Stimulated activated CD8-positive, alpha-beta memory T cell treated with anti-CD3 and anti-CD28 coated beads, Interleukin-15, amount 100 ng/mL, for 1 hour (primary cell): ENCODE data around the gene CABLES1.

Experiments
- DNase-seq: peaks from one replicate; pipeline ENCODE4 v3.0.0-alpha.2; 2020; ENCODE audit warnings: low read depth

The CABLES1 gene

GRCh38 chr18:23194155-23194996 lies 59.1 kb downstream of the CABLES1 start:
- DNase-seq = no peak

DNA sequence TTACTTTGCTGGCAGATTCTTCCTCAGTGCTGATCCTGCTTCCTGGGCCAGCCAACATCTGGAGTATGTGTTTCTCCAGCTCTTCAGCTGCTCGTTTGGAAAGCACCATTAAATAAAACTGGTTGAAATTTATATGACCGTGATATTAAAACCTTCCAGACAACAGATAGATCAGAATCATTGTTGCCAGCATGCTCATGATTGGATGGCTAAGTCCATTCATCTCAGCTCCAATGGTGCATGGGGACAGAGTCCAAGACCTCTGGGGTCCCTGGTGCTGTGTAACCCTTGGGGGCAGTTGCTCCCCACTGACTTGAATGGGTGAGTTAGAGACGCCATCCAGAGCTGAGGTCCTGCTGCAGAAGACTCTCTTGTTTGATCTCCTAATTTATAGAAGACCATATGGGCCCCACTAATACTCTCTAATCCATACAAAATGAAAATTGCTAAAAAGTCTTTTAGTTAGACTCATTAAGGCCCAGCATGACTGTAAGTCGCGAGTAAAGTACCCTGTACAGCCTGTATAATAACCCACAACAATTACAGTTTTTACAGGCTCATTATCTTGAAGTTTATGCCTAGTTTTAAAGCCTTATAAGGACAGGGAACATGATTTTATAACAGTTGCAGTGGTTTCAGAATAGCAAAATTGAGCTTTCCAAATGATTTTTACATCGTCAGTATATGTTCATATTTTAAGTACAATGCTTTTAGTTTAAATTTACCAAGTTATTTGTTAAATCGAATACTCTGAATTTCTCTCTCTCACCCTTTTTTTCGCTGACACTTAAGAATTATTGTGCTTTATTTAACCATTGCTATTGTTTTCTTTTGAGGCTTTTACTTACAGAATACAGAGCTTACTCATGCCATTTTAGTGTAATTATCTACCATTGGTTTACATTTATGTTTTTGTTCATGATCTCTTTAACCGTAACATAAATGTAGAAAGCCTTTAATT lies 60.0 kb downstream of the CABLES1 start:
- DNase-seq = no peak

DNA sequence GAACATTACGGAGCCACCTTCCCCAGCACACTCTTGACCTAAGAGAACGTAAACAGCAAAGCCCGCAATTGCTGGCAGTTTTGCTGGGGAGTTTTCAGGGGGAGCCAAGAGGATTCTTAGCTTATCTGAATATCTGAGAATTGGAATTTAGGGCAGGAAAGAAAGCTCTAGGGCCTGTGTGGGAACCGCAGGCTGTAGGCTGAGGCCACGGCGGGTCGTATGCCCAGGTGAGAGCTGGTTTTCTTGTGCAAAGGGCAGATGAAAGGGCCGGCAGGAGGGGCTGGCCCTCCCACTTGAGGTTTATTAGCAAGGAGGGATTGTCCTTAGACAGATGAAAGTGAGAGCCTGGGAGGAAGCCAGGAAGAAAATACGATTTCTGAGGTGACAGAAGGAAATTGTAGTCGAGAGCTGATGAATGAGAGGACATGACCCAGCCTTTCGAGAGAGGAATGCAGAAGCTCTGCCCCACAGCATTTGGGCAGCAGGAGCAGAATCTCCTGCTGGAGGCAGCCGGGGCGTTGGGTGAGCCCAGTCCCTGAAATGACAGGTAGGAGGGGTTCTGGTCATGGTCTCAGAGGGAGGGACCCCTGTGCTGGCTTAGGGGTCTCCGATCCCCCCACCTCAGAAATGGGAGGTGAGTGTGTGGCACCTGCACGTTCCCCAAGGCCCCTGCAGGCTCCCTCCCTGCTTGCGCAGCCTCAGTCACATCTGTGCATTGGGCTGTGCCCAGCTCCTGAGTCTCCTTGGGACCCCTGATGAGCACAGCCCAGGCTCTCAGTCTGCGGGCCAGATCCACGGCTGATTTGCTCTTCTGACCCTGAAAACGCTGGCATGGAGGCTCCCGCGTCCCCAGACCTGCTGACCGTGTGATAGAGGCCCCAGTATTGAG lies 61.1 kb downstream of the CABLES1 start:
- DNase-seq = no peak

GRCh38 chr18:23198217-23198845 lies 63.0 kb downstream of the CABLES1 start:
- DNase-seq = no peak

DNA sequence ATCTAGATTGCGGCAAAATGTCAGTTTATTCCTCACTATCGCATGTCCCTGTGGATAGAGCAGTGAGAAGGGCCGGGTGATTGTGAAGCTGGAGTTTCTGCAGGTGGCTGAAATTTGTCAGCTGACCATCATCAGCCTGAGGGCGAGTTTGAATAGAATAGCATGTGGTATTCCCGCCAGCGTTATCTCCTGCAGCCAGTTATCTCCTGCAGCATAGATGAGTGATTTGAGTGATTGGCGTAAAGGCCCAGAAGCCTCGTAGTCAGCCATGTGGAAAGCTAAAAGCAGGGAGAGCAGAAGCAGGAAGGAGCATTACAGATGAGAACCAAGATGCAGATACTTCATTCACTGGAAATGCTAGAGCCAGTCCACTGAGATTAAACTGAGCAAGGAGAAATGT lies 65.5 kb downstream of the CABLES1 start:
- DNase-seq = no peak

DNA sequence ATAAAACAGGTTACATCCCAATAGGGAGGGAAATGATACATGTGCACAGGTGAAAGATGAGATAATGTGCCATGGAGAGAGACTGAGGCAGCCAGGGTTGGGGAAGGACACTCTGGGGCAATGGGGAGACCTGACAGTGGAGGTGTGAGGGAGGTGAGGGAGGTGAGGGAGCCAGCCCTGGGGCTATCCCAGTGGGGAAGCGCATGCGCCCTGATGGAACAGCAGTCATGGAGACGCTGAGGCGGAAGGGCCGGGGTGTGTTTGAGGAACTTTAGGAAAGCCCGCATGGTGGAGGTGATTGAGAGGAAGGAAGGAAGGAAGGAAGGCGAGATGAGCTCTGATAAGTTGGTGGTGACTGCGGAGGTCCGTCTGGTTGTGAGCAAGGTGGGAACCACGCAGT lies 66.5 kb downstream of the CABLES1 start:
- no peak for DNase-seq

DNA sequence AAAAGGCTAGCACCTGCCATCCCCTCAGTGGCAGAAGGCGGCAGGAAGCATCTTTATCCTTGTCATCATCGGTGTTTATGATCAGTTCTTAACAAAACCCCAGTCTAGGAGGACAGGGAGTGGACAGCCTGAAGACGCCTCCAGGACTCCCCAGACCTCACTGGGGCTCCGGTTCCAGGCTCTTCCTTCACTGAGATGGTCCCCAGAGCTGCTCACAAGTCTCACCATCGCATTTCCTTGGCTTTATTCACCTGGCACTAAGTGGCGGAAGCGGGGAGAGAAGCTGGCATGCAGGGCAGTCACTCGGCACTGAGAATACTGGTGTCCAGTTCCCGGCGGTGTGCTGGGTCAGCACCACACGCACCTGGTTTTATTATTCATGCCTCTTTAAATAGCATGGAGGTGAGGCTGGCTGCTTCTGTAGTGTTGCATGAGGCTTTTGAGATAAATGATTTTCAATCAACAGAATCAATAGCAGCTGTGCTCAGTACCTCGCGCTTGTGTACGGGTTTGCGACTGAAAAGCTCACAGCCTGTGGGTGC lies 68.7 kb downstream of the CABLES1 start:
- DNase-seq = no peak

DNA sequence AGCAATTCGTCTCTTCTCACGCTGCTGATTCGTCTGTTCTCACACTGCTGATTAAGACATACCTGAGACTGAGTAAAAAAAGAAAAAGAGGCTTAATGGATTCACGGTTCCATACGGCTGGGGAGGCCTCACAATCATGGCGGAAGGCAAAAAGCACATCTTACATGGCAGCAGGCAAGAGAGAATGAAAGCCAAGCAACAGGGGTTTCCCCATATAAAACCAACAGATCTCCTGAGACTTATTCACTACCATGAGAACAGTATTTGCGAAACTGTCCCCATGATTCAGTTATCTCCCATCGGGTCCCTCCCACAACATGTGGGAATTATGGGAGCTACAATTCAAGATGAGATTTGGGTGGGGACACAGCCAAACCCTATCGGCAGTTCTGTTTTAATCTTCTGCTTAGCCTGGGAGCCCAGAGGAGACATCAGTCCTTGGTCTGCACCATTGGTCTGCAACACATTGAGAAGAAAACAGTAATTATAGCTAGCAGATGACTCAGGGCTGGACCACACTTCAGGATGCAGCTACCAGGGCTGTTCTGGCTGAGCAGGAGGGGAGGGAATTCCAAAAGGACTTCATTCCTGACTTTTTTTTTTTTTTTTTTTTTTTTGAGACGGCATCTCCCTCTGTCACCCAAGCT lies 69.4 kb downstream of the CABLES1 start:
- DNase-seq = no peak

DNA sequence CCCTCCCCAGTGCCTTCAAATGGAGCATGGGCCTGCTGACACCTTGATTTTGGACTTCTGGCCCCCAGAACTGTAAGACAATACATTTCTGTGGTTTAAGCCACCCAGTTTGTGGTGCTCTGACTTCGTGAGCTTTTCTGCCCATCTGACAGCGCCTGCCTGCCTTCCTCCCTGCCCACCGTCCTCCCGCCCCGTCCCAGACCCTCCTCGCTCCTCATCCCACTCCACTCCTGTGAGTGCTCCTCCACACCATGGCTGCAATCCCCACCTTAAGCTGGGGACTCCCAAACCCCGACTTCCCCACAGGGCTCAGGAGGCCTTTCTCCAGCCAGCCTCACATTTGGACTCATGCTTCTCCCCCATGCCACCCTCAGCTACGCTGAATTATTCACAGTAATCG lies 70.7 kb downstream of the CABLES1 start:
- DNase-seq = no peak

DNA sequence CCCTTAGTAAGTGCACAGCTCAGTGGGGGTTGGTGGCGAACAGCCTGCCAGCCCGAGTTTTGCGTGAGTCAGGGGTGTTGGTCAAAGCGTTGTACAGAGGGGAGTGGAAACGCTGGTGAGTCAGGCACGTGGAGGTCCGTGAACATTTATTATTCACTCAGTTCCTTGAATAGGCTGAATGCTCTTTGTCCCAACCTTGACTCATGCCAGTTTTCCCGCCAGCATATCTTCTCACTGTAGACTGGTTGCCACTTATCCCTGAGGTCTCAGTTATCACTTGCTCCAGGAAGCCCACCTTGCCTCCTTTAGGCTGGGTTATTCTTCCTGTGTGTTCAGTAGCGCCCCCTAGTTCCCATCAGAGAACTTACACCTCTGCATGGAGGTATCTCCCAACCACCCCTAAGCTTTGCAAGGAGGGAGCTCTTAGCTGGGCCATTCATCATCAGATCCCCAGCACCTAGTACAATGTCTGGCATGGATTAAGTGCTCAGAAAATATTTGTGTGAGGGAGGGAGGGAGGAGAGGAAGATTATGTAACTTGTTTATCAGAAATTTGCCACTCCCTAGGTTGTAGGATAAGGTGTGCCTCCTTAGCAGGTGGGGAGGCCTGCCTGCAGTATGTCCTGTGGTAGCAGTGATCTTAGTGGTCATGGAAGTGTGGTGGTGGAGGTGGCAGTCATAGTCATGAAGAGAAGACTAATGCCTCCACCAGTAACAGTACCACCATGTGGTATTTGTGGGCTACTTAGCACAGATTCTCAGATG lies 72.1 kb downstream of the CABLES1 start:
- DNase-seq = no peak

- DNase-seq = no peak
Observed at GRCh38 chr18:23207994-23208393, 72.7 kb downstream of the CABLES1 start.

- DNase-seq = no peak
Observed at GRCh38 chr18:23208600-23208999, 73.3 kb downstream of the CABLES1 start.

DNA sequence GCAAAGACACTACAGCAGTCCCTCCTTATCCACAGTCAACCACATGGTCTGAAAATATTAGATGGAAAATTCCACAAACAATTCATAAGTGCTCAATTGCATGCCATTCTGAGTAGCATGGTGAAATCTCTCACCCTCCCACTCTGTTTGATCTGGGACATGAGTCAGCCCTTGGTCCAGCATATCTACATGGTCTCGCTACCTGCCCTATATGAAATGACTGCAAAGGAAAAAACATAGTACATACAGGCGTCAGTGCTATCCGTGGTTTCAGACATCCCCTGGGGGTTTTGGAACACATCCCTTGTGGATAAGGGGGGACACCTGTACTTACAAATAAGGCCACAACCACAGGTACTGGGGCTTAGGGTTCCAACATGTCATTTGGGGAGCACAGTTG lies 73.7 kb downstream of the CABLES1 start:
- DNase-seq = no peak

DNA sequence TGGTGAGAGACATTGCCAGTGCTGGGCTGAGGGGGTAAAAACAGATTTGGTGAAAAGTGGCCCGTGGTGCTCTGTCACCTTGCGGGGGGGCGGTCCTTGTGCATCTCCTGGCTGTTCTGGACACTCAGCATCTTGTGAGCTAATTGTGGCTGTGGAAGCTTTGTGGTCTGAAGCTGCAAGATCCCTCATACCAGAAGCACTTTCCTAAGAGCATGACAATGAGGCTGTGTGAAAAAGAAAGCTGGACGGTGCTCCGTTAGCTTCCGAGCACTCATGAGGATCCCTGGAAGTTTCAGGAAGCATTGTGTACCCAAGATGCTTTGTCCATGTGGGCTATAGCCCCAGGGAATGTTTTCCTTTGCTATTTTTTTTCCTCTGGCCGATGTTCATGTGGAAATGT lies 74.5 kb downstream of the CABLES1 start:
- DNase-seq = no peak

DNA sequence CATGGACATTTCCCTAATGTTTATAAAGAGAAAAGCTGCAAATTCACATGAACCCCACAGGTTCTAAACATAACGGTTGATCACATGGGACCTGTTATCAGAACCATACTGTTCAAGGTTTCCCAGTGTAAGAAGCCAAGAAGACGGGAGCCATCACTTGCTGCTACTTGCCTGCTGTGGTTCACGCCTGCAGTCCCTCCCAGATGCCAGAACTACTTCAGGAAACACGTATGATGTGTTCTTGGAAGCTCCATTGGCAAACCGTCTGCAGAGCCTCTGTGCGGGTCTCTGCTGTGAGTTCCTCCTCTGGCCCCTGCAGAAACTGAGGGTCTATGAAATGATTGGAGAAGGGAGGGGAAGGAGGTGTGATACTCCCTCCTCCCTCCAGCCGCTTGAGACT lies 75.2 kb downstream of the CABLES1 start:
- DNase-seq = no peak

GRCh38 chr18:23211146-23211545 lies 75.9 kb downstream of the CABLES1 start:
- no peak for DNase-seq

DNA sequence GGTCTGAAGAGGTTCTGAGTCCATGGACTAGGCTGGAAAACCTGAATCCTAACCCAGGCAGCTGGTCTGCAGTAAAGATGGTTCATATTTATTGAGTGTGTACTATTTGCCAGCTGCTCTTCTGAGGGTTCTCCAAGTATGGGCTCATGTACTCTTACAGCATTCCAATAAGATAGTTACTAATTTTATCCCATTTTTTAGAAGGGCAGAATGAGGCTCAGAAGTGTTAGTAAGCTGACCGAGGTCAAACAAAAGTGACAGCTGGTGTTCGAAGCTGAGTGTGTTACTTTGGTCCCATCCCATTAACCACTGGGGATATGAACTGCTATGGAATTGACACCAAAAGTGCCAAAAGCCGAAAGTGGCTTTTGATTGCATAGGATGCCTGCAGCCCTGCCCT lies 76.9 kb downstream of the CABLES1 start:
- no peak for DNase-seq

- DNase-seq = no peak
Observed at GRCh38 chr18:23213200-23213599, 77.9 kb downstream of the CABLES1 start.

DNA sequence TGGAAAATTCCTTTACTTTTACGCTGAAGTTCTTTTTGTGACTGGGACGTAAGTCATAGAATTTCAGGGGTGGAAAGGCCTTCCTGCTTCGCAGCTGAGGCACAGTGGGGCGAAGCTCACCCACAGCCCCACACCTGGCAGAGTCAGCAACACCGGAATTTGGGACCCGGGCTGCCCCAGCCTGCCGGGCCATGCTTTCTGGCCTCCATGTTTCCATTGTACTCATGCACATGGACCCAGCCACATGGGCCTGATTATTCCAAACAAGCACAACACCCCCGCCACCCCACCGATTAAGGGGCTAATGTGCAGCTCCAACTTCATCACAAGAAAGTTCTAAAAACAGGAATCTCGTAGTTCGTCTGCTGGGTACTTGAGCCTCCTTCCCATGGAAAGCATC lies 82.5 kb downstream of the CABLES1 start:
- no peak for DNase-seq

- DNase-seq = no peak
Observed at GRCh38 chr18:23220355-23220754, 85.1 kb downstream of the CABLES1 start.
